Activated CD8-positive, alpha-beta T cell treated with anti-CD3 and anti-CD28 coated beads, Interleukin-2, amount 10 ng/mL, durations not matched to agents 7 days and 5 days (primary cell): Measurements from ENCODE around the gene HERC2. TPM values are rescaled to one million over a fixed set of nuclear protein-coding genes. Genes with fewer than 3 reads are reported as not detected.

Experiments used
- ATAC-seq: fragments of 150-1000 bp; cut with Tn5 transposase; one replicate; pipeline ENCODE4 v1.10.0; 2021; ENCODE audit warnings: moderate library complexity
- CTCF ChIA-PET: fragments of 350-600 bp; sonication (Branson Sonifier 250); formaldehyde crosslinking; loops from one replicate; lab custom pipeline; 2021; ENCODE audit warnings: antibody characterized with exemption; lab: Charles Lee
- POLR2A ChIA-PET: fragments of 350-600 bp; sonication (Branson Sonifier 250); formaldehyde crosslinking; loops from one replicate; lab custom pipeline; 2021; ENCODE audit warnings: antibody characterized with exemption; lab: Charles Lee
- DNase-seq: peaks from one replicate; pipeline ENCODE4 v3.0.0-alpha.2; 2020
- H3K27ac Mint-ChIP-seq: one replicate; pipeline ENCODE4 v1.8.0; 2021; ENCODE audit warnings: mild to moderate bottlenecking, mixed read lengths
- H3K27me3 Mint-ChIP-seq: one replicate; pipeline ENCODE4 v1.8.0; 2021; ENCODE audit warnings: low read depth, mixed read lengths
- H3K36me3 Mint-ChIP-seq: one replicate; pipeline ENCODE4 v1.8.0; 2021; ENCODE audit warnings: low read depth, mixed read lengths
- H3K4me1 Mint-ChIP-seq: one replicate; pipeline ENCODE4 v1.8.0; 2021; ENCODE audit warnings: low read depth, mixed read lengths
- H3K4me3 Mint-ChIP-seq: one replicate; pipeline ENCODE4 v1.8.0; 2021; ENCODE audit warnings: mild to moderate bottlenecking, mixed read lengths
- H3K9me3 Mint-ChIP-seq: one replicate; pipeline ENCODE4 v1.8.0; 2022; ENCODE audit warnings: mixed read lengths; ENCODE audit not compliant: insufficient read depth
- total RNA-seq, 2 experiments: library from RNA; stranded (reverse); gene quantifications; one replicate each; pipeline ENCODE4 v1.2.3, GENCODE V29; 2021

Gene HERC2
- total RNA-seq, 2 experiments from 2014 or later, result 42.6 to 44.7 TPM

GRCh38 chr15:28113394-28114113 is 208.4 kb downstream of the HERC2 start:
- Mint-ChIP-seq H3K4me1 (no peaks in the 10 kb centered on the region), H3K27me3 (no peaks in the 10 kb centered on the region), H3K27ac (no peak overlapping the region), H3K4me3 (no peak overlapping the region), H3K9me3 (no peaks in the 10 kb centered on the region), H3K36me3 (peaks cover 32% of the 10 kb centered on the region)
- DNase-seq (no peak), ATAC-seq (no peak)
- CTCF ChIA-PET, result no interaction called here
- POLR2A ChIA-PET, result no interaction called here

- DNase-seq, result no peak
- Mint-ChIP-seq H3K9me3 (no peaks in the 10 kb centered on the region), H3K4me3 (no peak overlapping the region), H3K27me3 (peaks cover under 1% of the 10 kb centered on the region), H3K4me1 (peaks cover 1% of the 10 kb centered on the region), H3K27ac (no peak overlapping the region), H3K36me3 (peaks cover 32% of the 10 kb centered on the region)
- ChIA-PET CTCF (no interaction called here), POLR2A (no interaction called here)
- no peak for ATAC-seq
Measured at GRCh38 chr15:28112962-28113361, 209.0 kb downstream of the HERC2 start.

DNA sequence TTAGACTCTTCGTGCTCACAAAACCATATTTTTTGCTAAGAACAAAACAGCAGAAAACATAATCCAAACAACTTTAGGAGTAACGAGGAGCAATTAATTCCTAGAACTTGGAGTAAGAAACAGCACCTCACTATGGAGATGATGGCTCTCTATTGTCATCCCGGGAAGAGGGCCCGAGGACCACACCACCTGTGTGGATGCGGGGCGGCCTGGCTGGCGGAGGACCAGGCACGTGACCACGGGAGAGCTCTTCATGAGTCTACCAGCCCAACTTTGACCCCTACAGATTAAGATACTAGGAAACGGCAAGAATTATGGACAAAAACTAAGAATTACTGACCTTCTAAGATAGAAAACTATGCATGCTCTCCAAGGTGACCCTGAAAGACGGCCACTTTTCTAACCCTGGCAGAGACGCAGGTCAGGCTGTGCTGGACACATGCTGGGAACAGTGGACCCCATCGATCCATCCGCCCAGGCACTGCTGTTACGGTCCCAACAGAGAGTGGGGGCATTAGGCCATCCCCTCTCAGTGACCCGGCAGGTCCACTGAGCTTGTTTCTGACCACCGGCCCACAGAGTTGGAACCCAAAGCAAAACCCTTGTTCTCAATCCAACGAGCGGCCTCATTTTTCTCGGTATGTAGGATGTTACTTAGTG is 209.7 kb downstream of the HERC2 start:
- Mint-ChIP-seq H3K4me3 (no peak overlapping the region), H3K36me3 (peaks cover 28% of the 10 kb centered on the region), H3K27me3 (peaks cover 5% of the 10 kb centered on the region), H3K9me3 (no peaks in the 10 kb centered on the region), H3K4me1 (peaks cover 6% of the 10 kb centered on the region), H3K27ac (no peak overlapping the region)
- DNase-seq (no peak), ATAC-seq (no peak)
- ChIA-PET CTCF (no interaction called here), POLR2A (no interaction called here)

DNA sequence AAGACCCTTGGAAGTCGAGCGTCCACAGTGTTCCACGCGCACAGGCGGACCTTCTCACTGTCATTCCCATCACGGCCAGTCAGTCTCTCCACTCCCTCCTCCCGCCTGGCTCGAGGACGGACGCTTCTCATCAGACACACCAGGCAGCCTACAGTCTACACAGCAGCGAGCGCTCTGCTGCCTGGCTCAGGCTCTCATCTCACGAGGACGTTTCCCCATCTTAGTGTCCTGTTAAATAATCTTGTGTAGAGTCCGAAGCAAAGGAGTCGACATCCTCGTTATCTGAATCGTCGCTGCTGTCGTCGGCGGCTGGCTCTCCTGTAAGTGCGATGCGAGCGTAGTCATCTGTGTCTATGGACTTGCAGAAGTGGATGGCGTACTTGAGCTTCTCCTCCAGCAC is 210.4 kb downstream of the HERC2 start:
- Mint-ChIP-seq H3K27ac (no peak overlapping the region), H3K4me1 (peaks cover 8% of the 10 kb centered on the region), H3K27me3 (peaks cover 8% of the 10 kb centered on the region), H3K36me3 (peaks cover 29% of the 10 kb centered on the region), H3K4me3 (no peak overlapping the region), H3K9me3 (no peaks in the 10 kb centered on the region)
- POLR2A ChIA-PET, result no interaction called here
- DNase-seq, result no peak
- CTCF ChIA-PET, result no interaction called here
- ATAC-seq, result no peak

- ATAC-seq (no peak), DNase-seq (no peak)
- Mint-ChIP-seq H3K27ac (no peak overlapping the region), H3K4me1 (peaks cover 14% of the 10 kb centered on the region), H3K4me3 (no peak overlapping the region), H3K27me3 (peaks cover 15% of the 10 kb centered on the region), H3K9me3 (no peaks in the 10 kb centered on the region), H3K36me3 (peaks cover 24% of the 10 kb centered on the region)
- CTCF ChIA-PET, result interaction anchor here (1.0 to 2.1 kb wide), 4 partner anchors 11 to 15 kb away, joined by 3 to 10 read pairs (median 4); partner anchors contain the start of gene OCA2
- POLR2A ChIA-PET, result no interaction called here
Measured at GRCh38 chr15:28110481-28110881, 211.5 kb downstream of the HERC2 start.

GRCh38 chr15:28109626-28110455 is 212.1 kb downstream of the HERC2 start:
- peaks cover 18% of the 10 kb centered on the region for H3K27me3 Mint-ChIP-seq
- no peaks in the 10 kb centered on the region for H3K9me3 Mint-ChIP-seq
- peaks cover 24% of the 10 kb centered on the region for H3K36me3 Mint-ChIP-seq
- ChIA-PET POLR2A (no interaction called here), CTCF (interaction anchor here (1.0 to 2.1 kb wide), 4 partner anchors 11 to 16 kb away, joined by 3 to 10 read pairs (median 4); partner anchors contain the start of gene OCA2)
- peaks cover 16% of the 10 kb centered on the region for H3K4me1 Mint-ChIP-seq
- no peak overlapping the region for H3K4me3 Mint-ChIP-seq
- no peak for ATAC-seq
- no peak overlapping the region for H3K27ac Mint-ChIP-seq
- DNase-seq, result no peak

GRCh38 chr15:28107904-28108275 is 214.1 kb downstream of the HERC2 start:
- ATAC-seq, result peak; percentile 24
- Mint-ChIP-seq H3K27ac (no peak overlapping the region), H3K27me3 (peaks cover 27% of the 10 kb centered on the region), H3K36me3 (peaks cover 18% of the 10 kb centered on the region), H3K4me1 (peaks cover 16% of the 10 kb centered on the region), H3K4me3 (peak overlapping the region; percentile 28), H3K9me3 (no peaks in the 10 kb centered on the region)
- CTCF ChIA-PET, result interaction anchor here (0.7 to 0.8 kb wide), 2 partner anchors 9 to 15 kb away, joined by 3 read pairs; partner anchors contain the start of gene OCA2
- DNase-seq, result no peak
- POLR2A ChIA-PET, result no interaction called here

- CTCF ChIA-PET, result no interaction called here
- H3K27ac Mint-ChIP-seq, result no peak overlapping the region
- no peak for DNase-seq
- POLR2A ChIA-PET, result no interaction called here
- peaks cover 16% of the 10 kb centered on the region for H3K4me1 Mint-ChIP-seq
- peak overlapping the region; percentile 76 for H3K4me3 Mint-ChIP-seq
- peak; percentile 57 for ATAC-seq
- no peaks in the 10 kb centered on the region for H3K9me3 Mint-ChIP-seq
- H3K27me3 Mint-ChIP-seq, result peaks cover 28% of the 10 kb centered on the region
- peaks cover 13% of the 10 kb centered on the region for H3K36me3 Mint-ChIP-seq
Measured at GRCh38 chr15:28107111-28107903, 214.7 kb downstream of the HERC2 start.

DNA sequence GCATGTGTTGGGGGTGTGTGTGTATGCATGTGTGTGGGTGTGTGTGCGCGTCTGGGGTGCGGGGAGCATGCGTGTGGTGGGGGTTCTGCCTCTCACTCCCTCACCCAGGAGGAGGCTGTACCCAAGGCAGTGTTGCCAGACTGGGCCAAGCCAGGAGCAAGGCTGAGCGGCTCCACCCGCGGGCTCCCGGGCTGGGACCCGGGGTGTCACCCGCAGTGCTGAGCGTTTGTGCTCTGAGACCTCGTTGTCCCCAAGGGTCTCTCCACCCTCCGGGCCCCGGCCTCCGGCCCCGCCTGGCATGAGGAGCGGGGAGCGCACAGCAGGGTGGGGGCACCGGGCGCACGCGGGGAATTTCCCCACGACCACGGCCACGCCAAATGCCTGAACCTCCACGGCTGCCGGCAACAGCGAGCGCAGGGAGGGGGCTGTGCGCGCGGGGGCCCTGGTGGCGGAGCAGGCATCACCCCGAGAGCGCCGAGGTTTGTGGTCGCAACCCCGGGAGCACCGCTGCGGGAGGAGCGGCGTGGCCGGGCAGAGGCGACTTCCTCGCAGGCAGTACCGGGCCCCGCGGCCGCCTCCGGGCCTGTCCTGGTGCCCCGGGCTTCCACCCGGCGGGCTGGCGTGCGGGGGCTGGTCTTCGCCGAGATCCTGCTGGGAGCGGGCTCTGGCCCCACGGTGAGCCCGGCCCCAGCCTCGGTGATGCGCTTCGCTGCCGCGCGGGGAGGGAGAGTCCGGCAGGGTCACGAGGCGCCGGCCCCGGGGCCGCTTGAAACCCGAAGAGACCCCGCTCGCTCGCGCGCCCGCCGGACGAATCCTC is 215.5 kb downstream of the HERC2 start:
- DNase-seq (no peak), ATAC-seq (peak; percentile 69)
- CTCF ChIA-PET, result no interaction called here
- peaks cover 28% of the 10 kb centered on the region for H3K27me3 Mint-ChIP-seq
- H3K9me3 Mint-ChIP-seq, result no peaks in the 10 kb centered on the region
- H3K4me1 Mint-ChIP-seq, result peaks cover 16% of the 10 kb centered on the region
- H3K36me3 Mint-ChIP-seq, result peaks cover 5% of the 10 kb centered on the region
- no peak overlapping the region for H3K27ac Mint-ChIP-seq
- peak overlapping the region; percentile 47 for H3K4me3 Mint-ChIP-seq
- POLR2A ChIA-PET, result no interaction called here

GRCh38 chr15:28105793-28106192 is 216.2 kb downstream of the HERC2 start:
- ATAC-seq, result no peak
- peaks cover 16% of the 10 kb centered on the region for H3K4me1 Mint-ChIP-seq
- H3K9me3 Mint-ChIP-seq, result no peaks in the 10 kb centered on the region
- no peak for DNase-seq
- peak overlapping the region; percentile 47 for H3K4me3 Mint-ChIP-seq
- no peak overlapping the region for H3K27ac Mint-ChIP-seq
- peaks cover 28% of the 10 kb centered on the region for H3K27me3 Mint-ChIP-seq
- H3K36me3 Mint-ChIP-seq, result peaks cover 1% of the 10 kb centered on the region
- CTCF ChIA-PET, result no interaction called here
- POLR2A ChIA-PET, result no interaction called here
